ACC112 (cell line): ENCODE results near the gene ADCK1.

Source experiments
- H2AFZ ChIP-seq: fragments of 200-600 bp; sonication (generic); one replicate; pipeline ENCODE4 v1.6.0; 2017; ENCODE audit warnings: antibody characterized with exemption, low read length; ENCODE audit not compliant: unreplicated experiment
- H3K27ac ChIP-seq: fragments of 200-600 bp; sonication (generic); 2 replicates; pipeline ENCODE4 v1.5.1; 2014; ENCODE audit warnings: low read depth, mild to moderate bottlenecking, antibody characterized with exemption, low read length, moderate library complexity
- H3K27me3 ChIP-seq: fragments of 200-600 bp; sonication (generic); 2 replicates; pipeline ENCODE4 v1.6.1; 2014; ENCODE audit warnings: mild to moderate bottlenecking, antibody characterized with exemption, low read length, moderate library complexity, mixed read lengths; ENCODE audit not compliant: insufficient read depth
- H3K36me3 ChIP-seq: fragments of 200-600 bp; sonication (generic); 2 replicates; pipeline ENCODE4 v1.6.1; 2016; ENCODE audit warnings: mild to moderate bottlenecking, antibody characterized with exemption, low read length, moderate library complexity, mixed read lengths; ENCODE audit not compliant: insufficient read depth
- H3K4me1 ChIP-seq: fragments of 200-600 bp; sonication (generic); one replicate; pipeline ENCODE4 v1.6.1; 2016; ENCODE audit warnings: low read length, mixed read lengths; ENCODE audit not compliant: insufficient read depth, unreplicated experiment, control insufficient read depth
- H3K4me3 ChIP-seq: fragments of 200-600 bp; sonication (generic); 2 replicates; pipeline ENCODE4 v1.5.1; 2014; ENCODE audit warnings: mild to moderate bottlenecking, low read depth, low read length
- H3K79me2 ChIP-seq: fragments of 200-600 bp; sonication (generic); one replicate; pipeline ENCODE4 v1.6.0; 2016; ENCODE audit warnings: low read length; ENCODE audit not compliant: control insufficient read depth, unreplicated experiment, insufficient read depth

The ADCK1 gene

DNA sequence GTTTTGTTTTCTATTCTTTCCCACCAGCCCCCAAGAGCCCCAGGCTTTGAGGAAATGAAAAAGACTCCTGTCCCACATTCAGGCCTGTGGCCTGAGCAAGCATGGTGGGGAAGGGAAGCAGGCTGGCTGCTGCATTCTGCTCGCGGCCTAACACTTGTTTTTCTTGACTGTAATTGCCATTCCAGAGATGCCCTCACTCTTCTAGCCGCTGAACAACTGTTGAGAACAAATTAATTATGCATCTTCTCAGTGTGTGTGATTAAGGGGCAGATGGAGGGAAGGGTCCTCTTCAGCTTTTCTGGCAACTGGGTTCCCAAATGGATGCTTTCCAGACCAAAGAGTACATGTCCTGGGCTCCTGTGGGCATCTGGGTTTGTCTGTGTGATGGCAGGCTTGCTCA lies 43.3 kb downstream of the ADCK1 start:
- no peaks in the 10 kb centered on the region for H3K79me2 ChIP-seq
- H3K27ac ChIP-seq = no peak overlapping the region
- H3K27me3 ChIP-seq = no peaks in the 10 kb centered on the region
- H2AFZ ChIP-seq = no peak overlapping the region
- no peaks in the 10 kb centered on the region for H3K4me1 ChIP-seq
- H3K4me3 ChIP-seq = no peak overlapping the region
- no peaks in the 10 kb centered on the region for H3K36me3 ChIP-seq

DNA sequence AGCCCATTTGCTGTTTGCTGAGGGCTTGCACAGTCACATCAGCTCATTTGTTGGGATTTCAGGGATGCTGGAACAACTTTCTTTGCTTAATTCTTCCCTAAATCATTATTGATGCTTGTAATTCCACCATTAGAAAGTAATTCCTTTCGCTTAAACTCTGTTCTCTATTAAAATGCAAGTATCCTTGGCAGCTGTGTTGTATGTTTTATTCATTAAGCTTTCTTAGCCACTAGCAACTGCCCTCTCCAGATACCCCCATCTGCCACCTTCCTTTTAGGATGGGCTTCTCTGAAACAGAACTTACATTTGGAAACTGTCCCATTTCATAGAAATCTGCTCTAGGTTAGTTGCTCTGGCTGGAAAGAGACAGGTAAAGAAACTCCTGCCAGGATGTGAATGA lies 43.7 kb downstream of the ADCK1 start:
- H3K79me2 ChIP-seq = no peaks in the 10 kb centered on the region
- H2AFZ ChIP-seq = no peak overlapping the region
- no peaks in the 10 kb centered on the region for H3K36me3 ChIP-seq
- H3K27ac ChIP-seq = no peak overlapping the region
- H3K27me3 ChIP-seq = no peaks in the 10 kb centered on the region
- no peak overlapping the region for H3K4me3 ChIP-seq
- no peaks in the 10 kb centered on the region for H3K4me1 ChIP-seq

DNA sequence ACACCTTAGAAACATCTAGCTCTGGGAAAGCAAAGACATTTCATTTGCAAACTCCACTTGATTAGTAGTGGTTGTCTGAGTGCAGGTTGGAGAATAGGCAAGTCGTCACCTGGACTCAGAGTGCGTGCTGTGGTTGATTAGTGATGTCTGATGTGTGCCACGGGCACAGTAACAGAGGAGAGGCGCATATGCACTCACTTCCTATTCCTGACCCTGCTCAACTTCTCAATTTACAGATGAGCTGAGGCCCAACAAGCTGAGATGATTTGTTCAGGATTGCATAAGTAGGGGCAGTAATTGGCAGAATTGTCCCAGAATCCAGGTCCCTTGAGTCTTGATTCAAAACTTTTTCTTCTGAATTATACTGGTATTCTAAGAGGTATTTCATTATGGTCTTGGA lies 44.9 kb downstream of the ADCK1 start:
- Histone ChIP-seq H3K27me3 (no peaks in the 10 kb centered on the region), H3K4me1 (no peaks in the 10 kb centered on the region), H3K4me3 (no peak overlapping the region), H3K36me3 (no peaks in the 10 kb centered on the region), H3K27ac (no peak overlapping the region), H2AFZ (no peak overlapping the region), H3K79me2 (no peaks in the 10 kb centered on the region)

DNA sequence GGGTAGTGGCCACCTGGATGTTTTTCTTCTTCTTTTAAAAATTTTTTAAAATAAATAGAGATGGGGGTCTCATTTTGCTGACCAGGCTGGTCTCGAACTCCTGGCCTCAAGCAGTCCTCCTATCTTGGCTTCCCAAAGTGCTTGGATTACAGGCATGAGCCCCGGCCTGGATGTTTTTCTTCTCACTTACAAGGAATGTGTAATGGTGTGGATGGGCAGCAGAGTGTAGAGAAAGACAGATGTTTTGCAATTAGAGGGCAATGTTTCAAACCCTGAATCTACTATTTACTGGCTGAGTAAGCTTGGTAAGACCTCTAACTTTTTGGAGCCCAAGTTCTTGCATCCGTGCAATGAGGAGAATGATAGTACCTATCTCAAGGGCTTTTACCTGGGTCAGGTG lies 48.1 kb downstream of the ADCK1 start:
- H3K4me1 ChIP-seq = no peaks in the 10 kb centered on the region
- H3K27ac ChIP-seq = no peak overlapping the region
- H3K27me3 ChIP-seq = no peaks in the 10 kb centered on the region
- H2AFZ ChIP-seq = no peak overlapping the region
- H3K4me3 ChIP-seq = no peak overlapping the region
- H3K79me2 ChIP-seq = no peaks in the 10 kb centered on the region
- H3K36me3 ChIP-seq = no peaks in the 10 kb centered on the region

DNA sequence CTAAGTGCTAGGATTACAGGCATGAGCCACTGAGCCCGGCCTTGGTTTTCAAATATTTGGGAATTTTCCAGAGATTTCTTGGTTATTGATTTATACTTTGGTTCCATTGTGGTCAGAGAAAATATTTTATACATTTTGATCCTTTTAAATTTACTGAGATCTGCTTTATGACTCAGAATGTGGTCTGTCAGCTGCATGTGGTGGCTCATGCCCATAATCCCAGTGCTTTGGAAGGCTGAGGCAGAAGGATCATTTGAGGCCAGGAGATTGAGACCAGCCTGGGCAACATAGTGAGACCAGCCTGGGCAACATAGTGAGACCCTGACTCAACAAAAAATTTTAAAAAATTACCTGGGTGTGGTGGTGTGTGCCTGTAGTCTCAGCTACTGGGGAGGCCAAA lies 49.8 kb downstream of the ADCK1 start:
- H3K4me3 ChIP-seq = no peak overlapping the region
- H3K27me3 ChIP-seq = no peaks in the 10 kb centered on the region
- no peak overlapping the region for H2AFZ ChIP-seq
- H3K36me3 ChIP-seq = no peaks in the 10 kb centered on the region
- H3K27ac ChIP-seq = no peak overlapping the region
- H3K4me1 ChIP-seq = no peaks in the 10 kb centered on the region
- H3K79me2 ChIP-seq = no peaks in the 10 kb centered on the region

DNA sequence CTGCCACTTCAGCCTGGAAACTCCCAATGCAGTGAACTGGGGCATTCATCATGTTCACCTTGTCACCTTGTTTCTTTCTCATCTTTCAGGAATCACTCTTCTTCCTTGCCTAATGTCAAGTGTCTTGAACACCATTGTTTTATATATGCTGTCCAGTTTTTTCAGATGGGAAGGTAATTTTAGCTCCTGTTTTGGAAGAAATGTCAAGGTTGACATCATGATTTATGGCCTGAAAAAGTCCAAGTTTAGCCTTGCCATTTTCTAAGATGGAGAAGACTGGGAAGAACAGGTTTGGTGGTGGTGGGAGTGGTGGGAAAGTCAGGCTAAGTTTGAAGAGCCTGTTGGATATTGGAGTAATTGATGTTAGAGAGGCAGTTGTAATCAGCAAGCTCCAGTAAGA lies 54.0 kb downstream of the ADCK1 start:
- Histone ChIP-seq H3K4me1 (no peaks in the 10 kb centered on the region), H3K27me3 (no peaks in the 10 kb centered on the region), H2AFZ (no peak overlapping the region), H3K79me2 (no peaks in the 10 kb centered on the region), H3K27ac (no peak overlapping the region), H3K36me3 (no peaks in the 10 kb centered on the region), H3K4me3 (no peak overlapping the region)

DNA sequence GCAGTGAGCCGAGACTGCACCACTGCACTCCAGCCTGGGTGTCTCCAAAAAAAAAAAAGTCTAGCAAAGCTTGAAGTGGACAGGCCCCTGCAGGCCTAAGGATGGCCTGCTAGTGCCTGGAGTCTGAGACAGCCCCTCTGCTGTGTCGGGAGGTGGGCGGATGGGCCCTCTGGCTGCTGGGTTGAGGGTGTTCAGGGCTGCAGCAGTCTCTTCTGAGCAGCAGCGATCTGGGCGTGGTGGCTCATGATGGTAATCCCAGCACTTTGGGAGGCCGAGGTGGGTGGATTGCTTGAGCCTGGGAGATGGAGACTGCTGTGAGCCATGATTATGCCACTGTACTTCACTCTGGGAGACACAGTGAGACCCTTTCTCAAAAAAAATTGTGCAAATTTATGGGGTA lies 57.0 kb downstream of the ADCK1 start:
- Histone ChIP-seq H3K4me3 (no peak overlapping the region), H3K27me3 (no peaks in the 10 kb centered on the region), H3K27ac (no peak overlapping the region), H3K4me1 (no peaks in the 10 kb centered on the region), H2AFZ (no peak overlapping the region), H3K36me3 (no peaks in the 10 kb centered on the region), H3K79me2 (no peaks in the 10 kb centered on the region)

DNA sequence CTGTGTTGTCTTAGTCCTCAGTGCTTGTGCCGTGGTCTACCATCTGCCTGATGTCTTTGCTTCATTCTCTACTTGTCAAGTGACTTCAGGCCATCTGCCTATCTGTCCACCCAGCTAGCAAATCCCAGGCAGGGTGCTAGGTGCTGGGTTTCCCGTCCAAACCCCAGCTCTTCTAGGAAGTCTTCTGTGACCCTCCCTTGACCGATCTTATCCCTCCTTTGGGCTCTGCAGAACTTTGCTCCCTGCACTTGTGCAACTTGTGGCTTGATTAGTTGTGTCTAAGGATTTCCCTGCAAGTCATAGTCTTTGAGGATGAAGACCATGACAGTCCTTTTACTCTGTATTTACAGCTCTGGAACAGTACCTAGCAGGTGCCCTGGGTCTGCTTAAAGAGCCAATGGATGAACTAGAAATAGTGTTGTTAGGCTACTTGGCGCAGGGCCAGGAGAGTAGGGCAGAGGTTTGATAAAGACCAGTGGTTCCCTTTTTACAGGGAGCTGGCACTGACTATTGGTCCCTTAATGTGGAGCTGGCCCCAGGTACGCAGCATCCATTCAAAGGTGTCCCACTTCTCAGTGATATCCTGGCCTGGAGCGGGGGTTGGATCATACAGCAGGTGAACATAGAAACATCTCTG lies 60.1 kb downstream of the ADCK1 start:
- no peaks in the 10 kb centered on the region for H3K4me1 ChIP-seq
- H2AFZ ChIP-seq = no peak overlapping the region
- no peaks in the 10 kb centered on the region for H3K27me3 ChIP-seq
- H3K4me3 ChIP-seq = no peak overlapping the region
- no peaks in the 10 kb centered on the region for H3K79me2 ChIP-seq
- H3K27ac ChIP-seq = no peak overlapping the region
- no peaks in the 10 kb centered on the region for H3K36me3 ChIP-seq

DNA sequence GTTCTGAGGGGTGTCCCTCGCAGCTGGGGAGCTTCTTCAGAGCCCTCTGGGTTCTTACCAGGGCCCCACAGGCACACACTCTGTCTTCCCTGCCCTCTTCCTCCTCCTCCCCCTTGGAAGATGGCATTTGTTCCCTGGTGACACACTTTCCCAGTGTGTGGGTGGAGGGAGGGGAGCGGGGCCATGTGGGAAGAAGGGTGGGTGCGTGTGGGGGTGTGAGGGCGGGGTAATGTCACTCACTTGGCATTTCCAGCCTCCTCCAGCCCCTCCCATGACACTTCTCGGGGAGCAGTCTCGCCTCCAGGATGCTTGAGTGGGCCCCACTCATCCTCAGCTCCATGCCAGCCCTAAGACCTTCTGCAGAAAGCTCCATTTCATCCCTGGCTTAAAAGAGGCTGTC lies 61.3 kb downstream of the ADCK1 start:
- Histone ChIP-seq H3K27me3 (no peaks in the 10 kb centered on the region), H3K27ac (no peak overlapping the region), H2AFZ (no peak overlapping the region), H3K4me1 (no peaks in the 10 kb centered on the region), H3K4me3 (no peak overlapping the region), H3K79me2 (no peaks in the 10 kb centered on the region), H3K36me3 (no peaks in the 10 kb centered on the region)

DNA sequence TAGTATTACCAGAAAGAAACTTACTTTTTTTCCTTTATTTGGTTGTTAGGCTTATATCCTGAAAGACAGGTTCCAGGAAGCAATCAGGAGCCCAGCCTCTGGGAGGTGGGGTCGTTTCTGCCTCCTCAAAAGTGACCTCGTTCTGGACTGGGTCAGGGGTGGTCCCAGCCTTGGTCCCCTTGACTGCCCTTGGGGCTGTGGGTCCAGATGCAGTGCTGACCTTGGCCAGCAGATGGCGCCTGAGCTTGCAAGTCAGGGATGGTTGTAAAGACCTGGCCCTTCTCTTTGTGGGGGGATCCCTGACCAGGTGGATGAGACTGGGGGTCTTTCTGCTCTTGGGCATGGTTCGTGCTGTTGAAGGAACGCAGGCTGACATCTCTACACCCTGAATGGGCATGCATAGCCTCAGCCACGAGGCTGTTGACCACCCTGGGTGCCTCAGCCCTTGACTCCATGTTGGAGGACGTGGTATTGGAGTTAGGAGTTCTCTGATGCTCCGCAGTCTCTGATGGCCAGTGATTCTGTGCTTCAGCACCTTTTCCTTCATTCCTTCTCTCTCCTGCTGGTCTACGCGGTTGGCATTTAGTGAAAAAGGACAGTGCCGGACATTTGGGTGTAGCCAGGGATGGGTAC lies 62.4 kb downstream of the ADCK1 start:
- H2AFZ ChIP-seq = no peak overlapping the region
- no peaks in the 10 kb centered on the region for H3K36me3 ChIP-seq
- no peaks in the 10 kb centered on the region for H3K27me3 ChIP-seq
- H3K27ac ChIP-seq = no peak overlapping the region
- no peak overlapping the region for H3K4me3 ChIP-seq
- no peaks in the 10 kb centered on the region for H3K79me2 ChIP-seq
- no peaks in the 10 kb centered on the region for H3K4me1 ChIP-seq

DNA sequence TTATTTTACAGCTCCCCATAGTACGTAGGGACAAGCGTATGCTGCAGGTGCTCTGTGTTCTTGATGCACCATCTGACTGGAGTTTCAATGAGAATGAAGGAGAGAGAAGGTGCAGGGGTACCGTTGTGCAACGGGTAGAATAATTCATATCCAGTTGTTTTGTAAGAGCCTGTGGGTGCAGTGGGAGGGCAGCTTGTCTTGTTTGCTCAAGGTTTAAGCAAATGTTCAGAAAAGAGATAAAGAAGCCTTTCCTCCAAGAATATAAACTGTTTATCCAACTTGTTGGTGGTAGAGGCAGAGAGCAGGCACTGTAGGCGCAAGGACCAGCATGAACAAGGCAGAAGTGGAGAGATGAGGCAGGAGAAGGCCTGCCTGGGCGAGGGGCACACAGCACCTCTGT lies 64.2 kb downstream of the ADCK1 start:
- Histone ChIP-seq H3K4me1 (no peaks in the 10 kb centered on the region), H3K27ac (no peak overlapping the region), H3K4me3 (no peak overlapping the region), H3K79me2 (no peaks in the 10 kb centered on the region), H3K36me3 (no peaks in the 10 kb centered on the region), H2AFZ (no peak overlapping the region), H3K27me3 (no peaks in the 10 kb centered on the region)
